Ishikawa (cell line): Measurements from ENCODE around the gene CDH2.

Source experiments
- CREB1 ChIP-seq: IDR thresholded peaks from 2 replicates; pipeline ENCODE4 v1.6.1; 2012; ENCODE audit warnings: low read depth
- EGR1 ChIP-seq: IDR thresholded peaks from 2 replicates; pipeline ENCODE4 v1.6.1; 2012
- EP300 ChIP-seq: IDR thresholded peaks from 2 replicates; pipeline ENCODE4 v1.6.1; 2012; ENCODE audit warnings: borderline replicate concordance
- FOXM1 ChIP-seq: IDR thresholded peaks from 2 replicates; pipeline ENCODE4 v1.6.1; 2012; ENCODE audit warnings: low read depth, borderline replicate concordance
- NFIC ChIP-seq: IDR thresholded peaks from 2 replicates; pipeline ENCODE4 v1.6.1; 2012
- RAD21 ChIP-seq: IDR thresholded peaks from 2 replicates; pipeline ENCODE4 v1.6.1; 2012; ENCODE audit warnings: low read depth
- TAF1 ChIP-seq: IDR thresholded peaks from 2 replicates; pipeline ENCODE4 v1.6.1; 2012; ENCODE audit warnings: low read depth, mild to moderate bottlenecking
- YY1 ChIP-seq: IDR thresholded peaks from 2 replicates; pipeline ENCODE4 v1.6.1; 2012; ENCODE audit warnings: low read depth
- TF ChIP-seq, protein P1 (sequence below): IDR thresholded peaks from 2 replicates; pipeline ENCODE4 v1.6.1; 2012; ENCODE audit warnings: low read depth, mild to moderate bottlenecking
- TF ChIP-seq, protein P2 (sequence below): IDR thresholded peaks from 2 replicates; pipeline ENCODE4 v1.6.1; 2012

DNA sequence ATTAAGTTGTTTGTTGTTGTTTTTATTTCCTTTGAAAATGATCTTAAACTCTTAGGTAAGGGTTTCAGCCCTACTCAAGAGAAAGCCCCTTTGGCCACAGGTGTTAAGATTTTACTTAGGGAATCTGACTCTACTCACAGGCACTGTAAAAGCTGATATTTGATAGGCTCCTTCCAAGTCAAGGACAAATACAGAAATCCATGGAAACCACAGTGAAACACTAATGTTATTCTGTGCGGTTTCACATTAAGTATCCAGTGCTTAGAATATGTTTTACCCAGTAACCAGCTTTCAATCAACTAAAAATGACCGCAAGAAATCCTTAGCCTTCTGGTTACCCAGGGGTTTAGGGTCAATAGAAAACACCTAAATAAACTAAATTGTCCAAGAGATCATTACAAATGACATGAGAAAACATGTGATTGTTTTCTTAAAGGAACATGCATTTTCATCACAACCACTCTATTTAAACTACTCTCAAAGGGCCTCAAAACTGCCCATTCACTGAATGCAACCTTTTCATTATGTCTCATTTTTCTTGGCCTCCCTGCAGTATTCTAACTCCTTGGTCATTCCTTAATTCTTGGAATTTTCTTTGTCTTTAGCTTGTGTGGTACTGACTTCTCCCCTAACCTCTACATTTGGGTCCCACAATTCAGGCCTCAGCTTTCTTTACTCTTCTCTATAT lies 56.0 kb downstream of the CDH2 start:
- TF ChIP-seq NFIC, result no peak
- TF ChIP-seq, protein P1, sequence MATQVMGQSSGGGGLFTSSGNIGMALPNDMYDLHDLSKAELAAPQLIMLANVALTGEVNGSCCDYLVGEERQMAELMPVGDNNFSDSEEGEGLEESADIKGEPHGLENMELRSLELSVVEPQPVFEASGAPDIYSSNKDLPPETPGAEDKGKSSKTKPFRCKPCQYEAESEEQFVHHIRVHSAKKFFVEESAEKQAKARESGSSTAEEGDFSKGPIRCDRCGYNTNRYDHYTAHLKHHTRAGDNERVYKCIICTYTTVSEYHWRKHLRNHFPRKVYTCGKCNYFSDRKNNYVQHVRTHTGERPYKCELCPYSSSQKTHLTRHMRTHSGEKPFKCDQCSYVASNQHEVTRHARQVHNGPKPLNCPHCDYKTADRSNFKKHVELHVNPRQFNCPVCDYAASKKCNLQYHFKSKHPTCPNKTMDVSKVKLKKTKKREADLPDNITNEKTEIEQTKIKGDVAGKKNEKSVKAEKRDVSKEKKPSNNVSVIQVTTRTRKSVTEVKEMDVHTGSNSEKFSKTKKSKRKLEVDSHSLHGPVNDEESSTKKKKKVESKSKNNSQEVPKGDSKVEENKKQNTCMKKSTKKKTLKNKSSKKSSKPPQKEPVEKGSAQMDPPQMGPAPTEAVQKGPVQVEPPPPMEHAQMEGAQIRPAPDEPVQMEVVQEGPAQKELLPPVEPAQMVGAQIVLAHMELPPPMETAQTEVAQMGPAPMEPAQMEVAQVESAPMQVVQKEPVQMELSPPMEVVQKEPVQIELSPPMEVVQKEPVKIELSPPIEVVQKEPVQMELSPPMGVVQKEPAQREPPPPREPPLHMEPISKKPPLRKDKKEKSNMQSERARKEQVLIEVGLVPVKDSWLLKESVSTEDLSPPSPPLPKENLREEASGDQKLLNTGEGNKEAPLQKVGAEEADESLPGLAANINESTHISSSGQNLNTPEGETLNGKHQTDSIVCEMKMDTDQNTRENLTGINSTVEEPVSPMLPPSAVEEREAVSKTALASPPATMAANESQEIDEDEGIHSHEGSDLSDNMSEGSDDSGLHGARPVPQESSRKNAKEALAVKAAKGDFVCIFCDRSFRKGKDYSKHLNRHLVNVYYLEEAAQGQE, result no peak
- no peak for TF ChIP-seq EGR1
- TF ChIP-seq YY1, result no peak
- no peak for TF ChIP-seq RAD21
- no peak for TF ChIP-seq CREB1
- TF ChIP-seq FOXM1, result no peak
- TF ChIP-seq EP300, result no peak
- TF ChIP-seq, protein P2, sequence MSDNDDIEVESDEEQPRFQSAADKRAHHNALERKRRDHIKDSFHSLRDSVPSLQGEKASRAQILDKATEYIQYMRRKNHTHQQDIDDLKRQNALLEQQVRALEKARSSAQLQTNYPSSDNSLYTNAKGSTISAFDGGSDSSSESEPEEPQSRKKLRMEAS, result no peak
- TF ChIP-seq TAF1, result no peak
